HG02623 (cell line): ENCODE measurements around the gene THAP7.

Experiments
- ATAC-seq: cut with Tn5 transposase; IDR thresholded peaks from one replicate; pipeline ENCODE4 v1.9.1; 2021; ENCODE audit warnings: moderate library complexity; ENCODE audit not compliant: unreplicated experiment

THAP7 gene

GRCh38 chr22:20965104-20965887, 36.6 kb downstream of the THAP7 start:
- ATAC-seq, result no peak

- no peak for ATAC-seq
Measured at GRCh38 chr22:20964799-20965103, 37.2 kb downstream of the THAP7 start.

DNA sequence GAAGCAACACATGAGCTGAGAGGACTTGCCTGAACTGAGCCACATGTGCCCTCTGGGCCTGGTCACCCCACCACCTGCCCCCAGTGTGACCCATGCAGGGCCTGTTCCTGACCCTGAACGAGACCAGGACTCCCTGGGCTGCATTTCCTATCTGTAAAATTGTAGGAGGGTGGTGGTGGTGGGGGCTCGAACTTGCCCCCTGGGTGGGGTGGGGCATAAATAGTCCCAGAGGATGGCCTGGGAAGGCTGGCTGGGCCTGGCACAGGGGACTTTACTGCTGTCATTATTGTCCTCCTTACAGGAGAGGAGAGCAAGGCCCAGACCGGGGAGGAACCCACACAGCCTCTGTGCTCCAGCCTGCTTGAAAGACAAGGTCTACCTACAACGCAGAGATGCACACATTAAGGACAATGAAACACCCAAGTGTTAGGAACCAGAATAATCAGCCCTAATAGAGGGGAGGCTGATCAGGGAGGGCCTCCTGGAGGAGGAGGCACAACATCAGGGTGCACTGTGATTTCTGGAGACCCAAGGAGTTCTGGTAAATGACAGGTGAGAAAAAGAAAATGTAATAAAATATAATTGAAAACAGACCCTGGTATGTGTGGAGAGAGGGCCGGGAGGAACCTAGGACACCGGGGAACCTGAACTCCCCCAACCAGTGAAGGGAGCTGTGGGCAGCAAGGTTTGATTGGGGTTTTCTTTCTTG, 37.7 kb downstream of the THAP7 start:
- no peak for ATAC-seq

- ATAC-seq, result no peak
Measured at GRCh38 chr22:20963201-20964052, 38.5 kb downstream of the THAP7 start.

- ATAC-seq, result no peak
Measured at GRCh38 chr22:20962491-20962945, 39.4 kb downstream of the THAP7 start.

- no peak for ATAC-seq
Measured at GRCh38 chr22:20960609-20961008, 41.3 kb downstream of the THAP7 start.

DNA sequence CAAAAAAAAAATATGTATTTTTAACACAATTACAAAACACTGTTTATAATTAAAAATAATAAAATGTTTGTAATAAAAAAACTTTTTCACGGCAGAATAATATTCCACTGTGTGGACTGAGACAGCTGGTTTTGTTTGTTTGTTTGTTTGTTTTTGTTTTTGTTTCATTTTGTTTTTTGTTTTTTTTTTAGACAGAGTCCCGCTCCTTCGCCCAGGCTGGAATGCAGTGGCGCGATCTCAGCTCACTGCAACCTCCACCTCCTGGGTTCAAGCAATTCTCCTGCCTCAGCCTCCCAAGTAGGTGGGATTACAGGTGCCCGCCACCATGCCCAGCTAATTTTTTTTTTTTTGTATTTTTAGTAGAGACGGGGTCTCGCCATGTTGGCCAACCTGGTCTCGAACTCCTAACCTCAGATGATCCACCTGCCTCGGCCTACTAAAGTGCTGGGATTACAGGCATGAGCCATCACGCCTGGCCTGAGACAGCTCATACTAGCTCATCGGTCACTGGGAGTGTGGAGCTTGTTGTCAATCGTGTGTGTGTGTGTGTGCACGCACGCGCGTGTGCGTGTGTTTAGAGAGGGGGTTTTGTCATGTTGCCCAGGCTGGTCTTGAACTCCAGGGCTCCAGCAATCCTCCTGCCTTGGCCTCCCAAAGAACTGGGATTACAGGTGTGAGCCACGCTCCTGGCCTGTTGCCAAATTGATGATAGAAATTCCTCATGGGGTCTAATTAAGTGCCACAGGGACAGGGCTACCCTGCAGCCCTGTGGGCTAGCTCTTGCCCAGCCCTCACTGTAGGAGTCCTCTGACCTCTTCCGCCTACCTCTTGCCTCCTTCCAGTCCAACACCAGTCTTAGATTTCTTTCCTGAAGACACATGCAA, 42.1 kb downstream of the THAP7 start:
- ATAC-seq, result no peak

DNA sequence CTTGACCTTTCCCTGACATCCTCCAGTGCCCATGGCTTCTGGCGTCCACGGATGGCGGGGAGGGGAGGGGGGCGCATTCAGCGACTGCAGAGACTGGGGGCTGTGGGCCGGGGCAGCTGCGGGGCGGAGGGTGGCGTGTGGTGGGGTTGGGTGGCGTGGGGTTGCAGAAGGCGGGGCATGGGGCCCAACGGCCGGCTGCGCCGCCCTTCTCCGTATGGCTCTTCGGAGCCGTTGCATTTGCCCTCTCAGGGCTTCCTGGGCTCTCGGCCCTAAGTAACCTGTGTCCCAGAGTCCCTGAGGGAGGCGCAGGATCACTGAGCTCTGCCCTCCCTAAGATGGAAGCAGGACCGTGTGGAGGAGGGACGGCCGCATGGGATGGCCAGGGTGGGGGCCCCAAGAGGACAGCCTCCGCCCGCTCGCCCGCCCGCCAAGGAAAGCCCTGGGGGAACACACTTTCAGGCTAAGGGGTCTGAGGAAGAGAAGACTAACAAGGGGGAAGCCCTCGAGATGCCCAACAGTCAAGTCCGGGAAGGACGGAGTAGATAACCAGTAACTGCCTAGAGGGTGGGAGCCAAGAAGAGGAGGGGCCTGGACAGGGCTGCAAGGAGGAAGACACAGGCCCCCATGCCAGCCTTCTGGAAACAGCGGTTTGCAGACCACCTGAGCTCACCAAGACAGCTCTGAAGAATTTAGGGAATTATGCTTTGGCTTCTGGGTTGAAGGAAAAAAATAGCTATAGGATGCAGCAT, 44.1 kb downstream of the THAP7 start:
- no peak for ATAC-seq

- ATAC-seq, result no peak
Measured at GRCh38 chr22:20957102-20957682, 44.7 kb downstream of the THAP7 start.

DNA sequence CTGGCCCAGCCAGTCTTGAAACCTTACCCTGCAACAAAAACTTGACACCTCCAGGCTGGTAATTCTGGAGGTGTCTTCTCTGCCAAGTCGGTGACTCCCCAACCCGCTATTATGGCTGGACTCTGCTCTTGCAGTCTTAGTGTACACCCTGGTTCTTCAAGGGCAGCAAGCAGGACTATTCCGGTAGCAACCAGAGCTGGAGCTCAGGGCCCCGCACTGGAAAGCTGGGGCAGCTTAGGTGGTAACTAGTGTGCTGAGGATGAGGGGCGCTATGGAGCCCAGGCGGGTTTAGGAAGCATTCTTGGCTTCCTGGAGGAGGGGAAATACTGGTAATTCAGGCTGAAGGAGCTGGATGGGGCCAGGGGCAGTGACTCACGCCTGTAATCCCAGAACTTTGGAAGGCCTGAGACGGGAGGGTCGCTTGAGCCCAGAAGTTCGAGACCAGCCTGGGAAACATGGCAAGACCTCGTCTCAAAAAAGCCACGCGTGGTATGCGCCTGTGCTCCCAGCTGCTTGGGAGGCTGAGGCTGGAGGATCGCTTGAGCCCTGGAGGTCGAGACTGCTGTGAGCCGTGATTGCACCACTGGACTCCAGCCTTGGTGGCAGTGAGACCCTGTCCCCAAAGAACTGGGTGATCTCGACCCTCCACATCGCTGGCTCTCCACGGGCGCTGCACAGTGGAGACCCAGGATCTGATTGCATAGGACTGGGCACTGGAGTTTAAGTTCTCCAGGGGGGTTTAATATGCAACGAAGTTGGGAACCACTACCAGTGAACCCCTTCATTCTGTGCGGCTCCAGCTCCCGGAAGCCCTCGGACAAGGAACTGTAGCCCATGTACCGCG, 45.4 kb downstream of the THAP7 start:
- no peak for ATAC-seq

DNA sequence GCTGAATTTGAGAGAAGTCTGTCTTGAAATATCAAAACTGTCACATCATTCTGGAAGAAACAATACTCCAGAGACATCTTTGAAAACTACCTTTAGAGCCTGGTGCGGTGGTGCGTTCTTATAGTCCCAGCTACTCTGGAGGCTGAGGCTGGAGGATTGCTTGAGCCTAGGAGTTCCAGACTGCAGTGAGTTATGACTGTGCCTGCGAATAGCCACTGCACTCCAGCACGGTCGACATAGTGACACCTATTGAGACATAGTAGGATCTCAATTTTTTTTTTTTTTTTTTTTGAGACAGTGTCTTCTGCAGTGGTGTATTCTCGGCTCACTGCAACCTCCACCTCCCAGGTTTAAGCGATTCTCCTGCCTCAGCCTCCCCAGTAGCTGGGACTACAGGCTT, 46.4 kb downstream of the THAP7 start:
- ATAC-seq, result no peak

GRCh38 chr22:20953668-20954500, 48.0 kb downstream of the THAP7 start:
- no peak for ATAC-seq

DNA sequence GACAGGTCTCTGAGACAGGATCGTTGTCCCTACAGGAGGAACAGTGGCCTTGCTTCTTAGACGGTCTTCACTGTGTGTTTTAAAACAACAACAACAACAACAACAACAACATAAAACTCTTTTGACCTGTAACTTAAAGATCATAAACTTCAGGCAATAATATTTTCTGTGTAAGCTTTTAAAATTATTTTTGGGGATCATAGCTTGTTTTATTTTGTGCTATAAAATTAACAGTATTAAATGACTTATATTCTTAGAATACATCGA, 48.6 kb downstream of the THAP7 start:
- ATAC-seq, result no peak

- no peak for ATAC-seq
Measured at GRCh38 chr22:20952544-20953341, 49.2 kb downstream of the THAP7 start.

- ATAC-seq, result no peak
Measured at GRCh38 chr22:20951932-20952380, 50.0 kb downstream of the THAP7 start.

GRCh38 chr22:20951151-20951931, 50.6 kb downstream of the THAP7 start:
- no peak for ATAC-seq
